Measurements from ENCODE around the gene NLRX1. TPM values are rescaled to one million over a fixed set of nuclear protein-coding genes. Genes with fewer than 3 reads are reported as not detected.
A peak's percentile ranks its signal among the peaks of the same experiment; 100 is the strongest.

The NLRX1 gene
- total and polyA plus RNA-seq, 10 of the 15 experiments (the other 5 are each of a cell fraction or from before 2014, with no cell fraction given): 0.85 to 18.5 (median 10.0) TPM

GRCh38 chr11:119210050-119210449, 41.5 kb downstream of the NLRX1 start:
- POLR2A ChIA-PET: interaction anchor here (0.7 to 1.2 kb wide), 5 partner anchors 21 to 103 kb away, joined by 3 to 6 read pairs (median 3); partner anchors contain the start of gene C2CD2L
- FAIRE-seq: no peak

More at GRCh38 chr11:119210050-119210449, 41.5 kb downstream of the NLRX1 start:
- ChIA-PET SMC1A (ENCODE audit: uncharacterized antibody, unreplicated experiment) (interaction anchor here (0.7 to 2.0 kb wide), 6 partner anchors 49 to 114 kb away, joined by 3 to 9 read pairs (median 3); no protein-coding TSS in a partner anchor), RAD21 (ENCODE audit: unreplicated experiment) (interaction anchor here (1.0 to 1.8 kb wide), 3 partner anchors 50 to 128 kb away, joined by 3 to 7 read pairs (median 3); no protein-coding TSS in a partner anchor), CTCF (interaction anchor here (0.6 to 2.6 kb wide), 10 partner anchors 12 to 955 kb away, joined by 3 to 14 read pairs (median 5); no protein-coding TSS in a partner anchor)
- DNase-seq (ENCODE audit: low read depth, low spot score) (no peak), ATAC-seq (no peak)
- Histone ChIP-seq H3K9ac (ENCODE audit: control insufficient read depth, insufficient read depth, low read length) (peak overlapping the region; percentile 15; the same call in 1 of the 2 replicates), H3K4me1 (ENCODE audit: control insufficient read depth, insufficient read depth, low read length) (peaks cover 8% of the 10 kb centered on the region), H3K9me3 (replicated peaks; ENCODE audit: control insufficient read depth, insufficient read depth, low read length) (no peaks in the 10 kb centered on the region; the same call in 2 of the 3 replicates), H3K4me2 (ENCODE audit: control insufficient read depth, insufficient read depth) (peak overlapping the region; percentile 31), H3K4me3 (peak overlapping the region; percentile 15; the same call in 1 of the 2 replicates), H3K27ac (ENCODE audit: control insufficient read depth, insufficient read depth) (peak overlapping the region; percentile 18; the same call in 1 of the 2 replicates), H3K79me2 (ENCODE audit: control insufficient read depth, insufficient read depth, low read length) (peaks cover 77% of the 10 kb centered on the region), H3K27me3 (replicated peaks in 1 of 2; ENCODE audit: control insufficient read depth in 2 of 2, insufficient read depth in 2 of 2, low read length in 1 of 2) (no peaks in the 10 kb centered on the region), H4K20me1 (ENCODE audit: control insufficient read depth, insufficient read depth) (peaks cover 3% of the 10 kb centered on the region), H3K36me3 (ENCODE audit: control insufficient read depth in 2 of 2, insufficient read depth in 2 of 2, low read length in 1 of 2) (no peaks in the 10 kb centered on the region), H2AFZ (ENCODE audit: control insufficient read depth, low read depth, low read length) (no peak overlapping the region)
- 75% methylated on average over 3 of the region's 3 CpGs for WGBS (ENCODE audit: insufficient coverage, insufficient replicate concordance, low lambda C conversion rate, missing lambda C conversion rate)
- BruUV-seq (replicated peaks): no TSS peak
- TF ChIP-seq ZNF217 (IDR thresholded peaks at IDR 0.05) (no peak), SP1 (IDR thresholded peaks at IDR 0.05; ENCODE audit: low read depth, low read length) (no peak), ZSCAN29 (IDR thresholded peaks at IDR 0.05) (no peak), CBX3 (IDR thresholded peaks at IDR 0.05; ENCODE audit: borderline replicate concordance, low read depth) (no peak), MYB (IDR thresholded peaks at IDR 0.05; ENCODE audit: borderline replicate concordance, low read depth, low read length) (no peak), E4F1 (IDR thresholded peaks at IDR 0.05; ENCODE audit: borderline replicate concordance, partially characterized antibody) (no peak), MTA2 (IDR thresholded peaks at IDR 0.05; ENCODE audit: low read depth) (no peak), NFYA (IDR thresholded peaks at IDR 0.05; ENCODE audit: borderline replicate concordance, low read depth, low read length) (no peak), DPF2 (IDR thresholded peaks at IDR 0.05) (no peak), POLR2A (IDR thresholded peaks at IDR 0.05; ENCODE audit: low read depth, low read length) (no peak), CBX5 (IDR thresholded peaks at IDR 0.05; ENCODE audit: low read depth) (no peak), ZBTB11 (CRISPR knock-in tag; IDR thresholded peaks at IDR 0.05) (no peak)
- in situ Hi-C loops (cut with MboI) (no loop called here), intact Hi-C loops (cut with micrococcal nuclease; ENCODE audit: unreplicated experiment) (no loop called here)

Data from GM12878 (cell line).